H1 (cell line): ENCODE data around the gene SMARCB1. TPM values are rescaled to one million over a fixed set of nuclear protein-coding genes. Genes with fewer than 3 reads are reported as not detected.

ENCODE experiments used
- BACH1 ChIP-seq: IDR thresholded peaks from 2 replicates; pipeline ENCODE4 v1.6.1; 2012; ENCODE audit warnings: low read length, improper control_type of control experiment
- BCL11A ChIP-seq, 2 experiments: IDR thresholded peaks; one replicate each; pipeline ENCODE4 v1.6.1; 2011; ENCODE audit warnings: low read depth in 2 of 2, low read length in 2 of 2, mild to moderate bottlenecking in 2 of 2
- BRCA1 ChIP-seq: IDR thresholded peaks from 2 replicates; pipeline ENCODE4 v1.6.1; 2012; ENCODE audit warnings: low read depth, low read length, improper control_type of control experiment
- CHD1 ChIP-seq: IDR thresholded peaks from 2 replicates; pipeline ENCODE4 v1.6.1; 2012; ENCODE audit warnings: low read depth, low read length, improper control_type of control experiment
- CTBP2 ChIP-seq: IDR thresholded peaks from 2 replicates; pipeline ENCODE4 v1.7.0; 2011; ENCODE audit warnings: borderline replicate concordance, mild to moderate bottlenecking, moderate library complexity, mixed read lengths, low read length; ENCODE audit not compliant: insufficient read depth, insufficient read length
- JUN ChIP-seq: IDR thresholded peaks from 2 replicates; pipeline ENCODE4 v1.6.1; 2011; ENCODE audit warnings: low read depth, mild to moderate bottlenecking, improper control_type of control experiment, low read length
- KDM1A ChIP-seq: fragments of 200-600, 300-600 bp; sonication (generic); IDR thresholded peaks from 2 replicates; pipeline ENCODE4 v1.7.1; 2016; ENCODE audit warnings: mild to moderate bottlenecking, low read length, borderline replicate concordance
- KDM5A ChIP-seq: fragments of 200-600 bp; IDR thresholded peaks from 2 replicates; pipeline ENCODE4 v1.7.1; 2012; ENCODE audit warnings: mild to moderate bottlenecking, low read length, inconsistent platforms, mixed read lengths
- PHF8 ChIP-seq: fragments of 200-600 bp; sonication (generic); conservative IDR thresholded peaks from 2 replicates; pipeline ENCODE4 v1.7.1; 2012; ENCODE audit warnings: low read depth, mild to moderate bottlenecking, inconsistent platforms, low read length, moderate library complexity
- POU5F1 ChIP-seq: IDR thresholded peaks from 2 replicates; pipeline ENCODE4 v1.6.1; 2011; ENCODE audit warnings: low read depth, mild to moderate bottlenecking, low read length, moderate library complexity
- RBBP5 ChIP-seq: IDR thresholded peaks from 2 replicates; pipeline ENCODE4 v1.7.1; 2012; ENCODE audit warnings: low read depth, mild to moderate bottlenecking, inconsistent platforms, low read length, moderate library complexity, borderline replicate concordance
- SIN3A ChIP-seq, 2 experiments: IDR thresholded peaks in 1 of 2; conservative IDR thresholded peaks in 1 of 2; 2 replicates each; pipeline ENCODE4 v1.6.1; 2011 to 2012; ENCODE audit warnings: low read length in 2 of 2, improper control_type of control experiment in 1 of 2, low read depth in 1 of 2, mild to moderate bottlenecking in 1 of 2
- SP4 ChIP-seq: IDR thresholded peaks from 2 replicates; pipeline ENCODE4 v1.6.1; 2012; ENCODE audit warnings: low read length, inconsistent platforms
- TAF1 ChIP-seq: IDR thresholded peaks from 2 replicates; pipeline ENCODE4 v1.6.1; 2011; ENCODE audit warnings: mild to moderate bottlenecking, low read depth, low read length
- TAF7 ChIP-seq: optimal IDR thresholded peaks from 2 replicates; pipeline ENCODE3; 2011; ENCODE audit warnings: low read depth, mild to moderate bottlenecking, inconsistent platforms, low read length, moderate library complexity, borderline replicate concordance
- TCF12 ChIP-seq: IDR thresholded peaks from 2 replicates; pipeline ENCODE4 v1.6.1; 2011; ENCODE audit warnings: low read depth, mild to moderate bottlenecking, low read length
- USF2 ChIP-seq: IDR thresholded peaks from 2 replicates; pipeline ENCODE4 v1.6.1; 2011; ENCODE audit warnings: low read length, improper control_type of control experiment
- polyA plus RNA-seq, 7 experiments: library from polyadenylated mRNA; depleted of rRNA in 3 of 7; stranded (reverse) in 5 of 7; unstranded in 2 of 7; fragments of >200 nt in 5 of 7; fragments of 200-250 nt in 2 of 7; gene quantifications; 1 replicate in 5 of 7; 2 replicates in 1 of 7; 4 replicates in 1 of 7; pipeline versions ENCODE4 v1.2.1 to v1.2.3, GENCODE V29; 2011 to 2013; ENCODE audit warnings: missing spikeins in 2 of 7, mixed read lengths in 2 of 7
- total RNA-seq: library from RNA; stranded (reverse); fragmentation: NEBNext Ultra II Directional; extraction: Animal tissue kit (Norgen Biotek cat#: 25700); gene quantifications from 2 replicates; pipeline ENCODE4 v1.2.1, GENCODE V29; 2021
- TF ChIP-seq, protein P1 (sequence below), 3 experiments: IDR thresholded peaks; 1 replicate in 2 of 3; 2 replicates in 1 of 3; pipeline versions ENCODE4 v1.5.1 to v1.6.1; 2011; ENCODE audit warnings: low read length in 3 of 3, mild to moderate bottlenecking in 3 of 3, inconsistent platforms in 2 of 3, low read depth in 1 of 3, moderate library complexity in 1 of 3; ENCODE audit not compliant: insufficient read depth in 1 of 3; ENCODE audit errors: control extremely low read depth in 1 of 3
- TF ChIP-seq, protein P2 (sequence below): IDR thresholded peaks from 2 replicates; pipeline ENCODE4 v1.6.1; 2012; ENCODE audit warnings: inconsistent platforms

The SMARCB1 gene
- total and polyA plus RNA-seq, 2 of the 8 experiments (the other 6 are each of a cell fraction or from before 2014, with no cell fraction given) = 116 to 145 TPM

DNA sequence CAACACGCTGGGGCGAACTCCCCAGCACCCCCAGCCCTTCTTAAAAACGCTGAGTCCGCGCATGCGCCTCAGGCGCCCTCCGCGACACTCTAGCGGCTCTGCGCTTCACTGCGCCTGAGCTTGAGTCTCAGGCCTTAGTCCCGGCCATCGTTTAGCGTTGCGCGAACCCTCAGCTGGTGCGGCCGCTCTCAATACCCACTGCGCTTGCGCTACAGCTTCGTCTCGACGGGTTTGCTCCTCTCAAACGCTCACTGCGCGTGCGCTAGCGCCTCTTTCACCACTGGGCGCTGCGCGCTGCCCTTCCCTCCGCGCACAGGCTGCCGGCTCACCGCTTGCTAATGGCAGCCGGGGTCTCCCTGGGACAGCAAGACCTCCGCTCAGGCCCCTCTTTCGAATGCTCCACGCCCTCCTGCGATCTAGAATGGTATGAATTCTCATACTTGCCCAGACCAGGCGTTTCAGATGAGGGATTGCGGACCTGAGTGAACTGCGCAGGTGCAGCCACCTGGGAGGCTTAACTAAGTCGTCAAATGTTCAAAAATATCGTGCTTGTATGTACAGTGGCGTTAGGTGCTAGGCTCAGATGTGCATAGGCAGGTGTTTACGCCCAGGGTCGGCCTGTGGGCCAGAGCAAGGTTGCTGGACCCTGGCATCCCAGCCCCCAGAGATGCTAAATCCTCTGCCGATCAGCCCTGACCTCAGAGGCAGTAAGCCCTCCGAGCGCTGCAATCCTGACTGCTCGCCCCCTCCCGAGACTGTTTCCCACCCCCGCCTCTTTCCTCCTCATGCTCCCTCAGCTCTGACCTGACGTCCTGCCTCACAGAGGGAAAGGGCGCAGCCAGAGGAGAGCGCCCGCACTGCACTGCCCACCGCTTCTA is 71.1 kb downstream of the SMARCB1 start, which contains the start of gene SLC2A11 (continued):
- TF ChIP-seq CTBP2 (no peak), KDM1A (no peak), BCL11A (IDR thresholded peaks at IDR 0.05; ENCODE audit: low read depth in 2 of 2, low read length in 2 of 2) (no peak), PHF8 (peak; percentile 47; the same call in 1 of the 2 replicates), POU5F1 (no peak), SIN3A (conservative IDR thresholded peaks at IDR 0.05 in 1 of 2, IDR thresholded peaks at IDR 0.05 in 1 of 2; ENCODE audit: low read depth in 1 of 2, low read length in 2 of 2) (peak; percentile 2 to 44; a peak in 2 of 4 replicates), CHD1 (no peak), TAF7 (no peak), USF2 (no peak), JUN (no peak), BRCA1 (no peak), RBBP5 (0 out of 2 replicates have a peak, but pooled peaks have one; percentile 56), TAF1 (peak; percentile 75; the same call in 1 of the 2 replicates), SP4 (peak; percentile 47; the same call in 1 of the 2 replicates), TCF12 (no peak), KDM5A (no peak), BACH1 (no peak)
- TF ChIP-seq, protein P1, sequence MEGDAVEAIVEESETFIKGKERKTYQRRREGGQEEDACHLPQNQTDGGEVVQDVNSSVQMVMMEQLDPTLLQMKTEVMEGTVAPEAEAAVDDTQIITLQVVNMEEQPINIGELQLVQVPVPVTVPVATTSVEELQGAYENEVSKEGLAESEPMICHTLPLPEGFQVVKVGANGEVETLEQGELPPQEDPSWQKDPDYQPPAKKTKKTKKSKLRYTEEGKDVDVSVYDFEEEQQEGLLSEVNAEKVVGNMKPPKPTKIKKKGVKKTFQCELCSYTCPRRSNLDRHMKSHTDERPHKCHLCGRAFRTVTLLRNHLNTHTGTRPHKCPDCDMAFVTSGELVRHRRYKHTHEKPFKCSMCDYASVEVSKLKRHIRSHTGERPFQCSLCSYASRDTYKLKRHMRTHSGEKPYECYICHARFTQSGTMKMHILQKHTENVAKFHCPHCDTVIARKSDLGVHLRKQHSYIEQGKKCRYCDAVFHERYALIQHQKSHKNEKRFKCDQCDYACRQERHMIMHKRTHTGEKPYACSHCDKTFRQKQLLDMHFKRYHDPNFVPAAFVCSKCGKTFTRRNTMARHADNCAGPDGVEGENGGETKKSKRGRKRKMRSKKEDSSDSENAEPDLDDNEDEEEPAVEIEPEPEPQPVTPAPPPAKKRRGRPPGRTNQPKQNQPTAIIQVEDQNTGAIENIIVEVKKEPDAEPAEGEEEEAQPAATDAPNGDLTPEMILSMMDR (IDR thresholded peaks at IDR 0.05; ENCODE audit: control extremely low read depth in 1 of 3, insufficient read depth in 1 of 3, low read depth in 1 of 3, low read length in 3 of 3) = peak; percentile 24 to 50 (median 37); a peak in 3 of 4 replicates
- TF ChIP-seq, protein P2, sequence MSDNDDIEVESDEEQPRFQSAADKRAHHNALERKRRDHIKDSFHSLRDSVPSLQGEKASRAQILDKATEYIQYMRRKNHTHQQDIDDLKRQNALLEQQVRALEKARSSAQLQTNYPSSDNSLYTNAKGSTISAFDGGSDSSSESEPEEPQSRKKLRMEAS = peak; percentile 53
